Pancreas (tissue), 10 donors: Measurements from ENCODE around the gene PCDH15. TPM values are rescaled to one million over a fixed set of nuclear protein-coding genes. Genes with fewer than 3 reads are reported as not detected.

Experiments used
- ATAC-seq, 4 donors: fragments of 200-7000 bp; cut with Tn5 transposase; one replicate each; pipeline versions ENCODE4 v1.8.0 to v1.9.1; 2020; ENCODE audit warnings: mild to moderate bottlenecking in 4 of 4, moderate library complexity in 4 of 4
- DNase-seq, 6 donors: peaks; one replicate each; pipeline ENCODE4 v3.0.0-alpha.2; 2020
- FAIRE-seq: peaks from 2 replicates; lab custom pipeline; 2012; peaks lifted over from hg19 to GRCh38; lab: Jason Lieb, UNC
- H3K27ac ChIP-seq, 4 donors: fragments of 200-600 bp; sonication (generic); 1 replicate in 3 of 4; 2 replicates in 1 of 4; pipeline versions ENCODE4 v1.5.0 to v1.8.0; 2020
- H3K27me3 ChIP-seq, 4 donors: fragments of 200-600 bp; one replicate each; pipeline ENCODE4 v1.8.0; 2021
- H3K36me3 ChIP-seq, 3 donors: fragments of 200-600 bp; sonication (generic) in 1 of 3; one replicate each; pipeline versions ENCODE4 v1.5.0 to v1.8.0; 2020 to 2021
- H3K4me1 ChIP-seq, 3 donors: fragments of 200-600 bp; one replicate each; pipeline ENCODE4 v1.8.0; 2021
- H3K4me3 ChIP-seq, 4 donors: fragments of 200-600 bp; sonication (generic) in 2 of 4; one replicate each; pipeline versions ENCODE4 v1.5.0 to v1.8.0; 2020 to 2021
- H3K9me3 ChIP-seq, 4 donors: fragments of 200-600 bp; one replicate each; pipeline ENCODE4 v1.8.0; 2021
- WGBS, 2 donors: extraction: QIAGEN DNeasy Blood & Tissue Kit; methylation state at CpG; one replicate each; pipeline ENCODE4 v1.1.7; 2013; 5-methylcytosine and 5-hydroxymethylcytosine counted together
- intact Hi-C, 3 donors: fragments of 100-400 bp; cut with DNase I; formaldehyde crosslinking; loops; one replicate each; pipeline versions ENCODE4 v1.11.1 to v1.14.2; 2022
- polyA plus RNA-seq, 2 donors: library from polyadenylated mRNA; stranded (reverse); fragments of 200-250 nt; gene quantifications; one replicate each; pipeline ENCODE4 v1.2.3, GENCODE V29; 2013
- total RNA-seq, 6 donors: library from RNA; stranded (reverse); fragmentation: NEBNext Ultra II Directional in 4 of 6; extraction: Animal tissue kit (Norgen Biotek cat#: 25700) in 4 of 6; gene quantifications; one replicate each; pipeline versions ENCODE4 v1.2.1 to v1.2.4, GENCODE V29; 2021 to 2023
- TF ChIP-seq, protein P1 (sequence below), 4 donors: fragments of 200-600 bp; sonication (generic) in 3 of 4; IDR thresholded peaks; one replicate each; pipeline versions ENCODE4 v1.5.0 to v1.8.0; 2021; ENCODE audit warnings: antibody characterized with exemption in 4 of 4
- donor health status: healthy with polysubstance abuse.
- donor health status: DM: no; HTN: no; CAD: no; lungs with moderate emphysema.
- donor health status: DM: no; HTN: no; CAD: no.
- donor health status: control.
- donor health status: control.
- donor health status: Bipolar disorder and iron deficiency.
- donor health status: DM: yes; HTN: yes; CAD: no.
- donor health status: DM: no; HTN: no; CAD: no.
- donor health status: DM: no; HTN: no; CAD: no.
- donor health status: DM: yes; HTN: yes; CAD: no.

PCDH15 gene
- total and polyA plus RNA-seq, 8 donors, result 0.31 TPM; not detected in 7

DNA sequence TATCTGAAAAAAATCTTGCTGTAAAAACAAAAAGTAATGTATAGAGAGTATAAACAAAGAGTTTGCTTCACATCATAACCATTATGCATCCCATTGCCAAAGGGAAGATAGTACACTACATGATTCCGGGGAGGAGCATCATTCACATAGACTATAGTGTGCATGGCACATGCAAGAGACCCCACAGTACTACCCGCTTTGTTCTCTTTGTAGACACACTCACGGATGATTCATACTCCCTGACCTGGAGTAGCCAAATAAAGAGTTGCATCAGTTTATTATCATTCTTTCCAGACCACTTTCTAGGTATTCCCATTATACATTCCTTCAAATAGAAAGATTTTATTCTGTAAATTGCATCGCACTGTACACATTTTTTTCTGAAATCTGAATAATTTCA, 356.9 kb downstream of the PCDH15 start:
- WGBS, 2 donors, result 52 to 54% methylated on average over 4 of the region's 4 CpGs
- no peak for ATAC-seq
- H3K36me3 ChIP-seq, result no peaks in the 10 kb centered on the region
- no peak for FAIRE-seq
- H3K27ac ChIP-seq, result no peak overlapping the region
- no peaks in the 10 kb centered on the region for H3K27me3 ChIP-seq
- DNase-seq, result no peak
- TF ChIP-seq, protein P1, sequence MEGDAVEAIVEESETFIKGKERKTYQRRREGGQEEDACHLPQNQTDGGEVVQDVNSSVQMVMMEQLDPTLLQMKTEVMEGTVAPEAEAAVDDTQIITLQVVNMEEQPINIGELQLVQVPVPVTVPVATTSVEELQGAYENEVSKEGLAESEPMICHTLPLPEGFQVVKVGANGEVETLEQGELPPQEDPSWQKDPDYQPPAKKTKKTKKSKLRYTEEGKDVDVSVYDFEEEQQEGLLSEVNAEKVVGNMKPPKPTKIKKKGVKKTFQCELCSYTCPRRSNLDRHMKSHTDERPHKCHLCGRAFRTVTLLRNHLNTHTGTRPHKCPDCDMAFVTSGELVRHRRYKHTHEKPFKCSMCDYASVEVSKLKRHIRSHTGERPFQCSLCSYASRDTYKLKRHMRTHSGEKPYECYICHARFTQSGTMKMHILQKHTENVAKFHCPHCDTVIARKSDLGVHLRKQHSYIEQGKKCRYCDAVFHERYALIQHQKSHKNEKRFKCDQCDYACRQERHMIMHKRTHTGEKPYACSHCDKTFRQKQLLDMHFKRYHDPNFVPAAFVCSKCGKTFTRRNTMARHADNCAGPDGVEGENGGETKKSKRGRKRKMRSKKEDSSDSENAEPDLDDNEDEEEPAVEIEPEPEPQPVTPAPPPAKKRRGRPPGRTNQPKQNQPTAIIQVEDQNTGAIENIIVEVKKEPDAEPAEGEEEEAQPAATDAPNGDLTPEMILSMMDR (IDR thresholded peaks at IDR 0.05), result no peak
- intact Hi-C loops, result no loop called here
- no peak overlapping the region for H3K4me3 ChIP-seq
- H3K4me1 ChIP-seq, result no peaks in the 10 kb centered on the region
- no peaks in the 10 kb centered on the region for H3K9me3 ChIP-seq

DNA sequence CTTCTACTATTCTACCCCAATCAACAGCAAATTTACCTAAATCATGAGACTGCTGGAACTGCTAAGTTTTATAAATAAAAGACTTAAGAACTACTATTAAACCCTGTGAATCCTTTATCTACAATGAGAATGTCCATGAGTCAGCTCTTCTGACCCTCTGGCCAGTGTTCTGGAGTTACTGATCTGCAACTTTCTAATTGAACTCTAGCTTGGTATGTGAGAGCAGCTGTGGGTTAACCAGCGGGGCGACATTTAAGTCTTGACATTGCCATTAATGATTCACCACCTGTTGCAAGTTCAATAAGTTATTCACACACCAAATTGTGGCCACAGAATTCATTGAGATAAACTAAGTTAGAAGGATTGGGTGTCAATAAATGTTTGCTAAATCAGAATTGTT, 359.8 kb downstream of the PCDH15 start:
- Histone ChIP-seq H3K27me3 (no peaks in the 10 kb centered on the region), H3K4me3 (no peak overlapping the region), H3K9me3 (no peaks in the 10 kb centered on the region), H3K36me3 (no peaks in the 10 kb centered on the region), H3K27ac (no peak overlapping the region), H3K4me1 (no peaks in the 10 kb centered on the region)
- DNase-seq (no peak), FAIRE-seq (no peak), ATAC-seq (no peak)
- intact Hi-C loops, result no loop called here
- WGBS, 2 donors, result 46 to 51% methylated on average over 2 of the region's 2 CpGs
- TF ChIP-seq, protein P1 (IDR thresholded peaks at IDR 0.05), result no peak

DNA sequence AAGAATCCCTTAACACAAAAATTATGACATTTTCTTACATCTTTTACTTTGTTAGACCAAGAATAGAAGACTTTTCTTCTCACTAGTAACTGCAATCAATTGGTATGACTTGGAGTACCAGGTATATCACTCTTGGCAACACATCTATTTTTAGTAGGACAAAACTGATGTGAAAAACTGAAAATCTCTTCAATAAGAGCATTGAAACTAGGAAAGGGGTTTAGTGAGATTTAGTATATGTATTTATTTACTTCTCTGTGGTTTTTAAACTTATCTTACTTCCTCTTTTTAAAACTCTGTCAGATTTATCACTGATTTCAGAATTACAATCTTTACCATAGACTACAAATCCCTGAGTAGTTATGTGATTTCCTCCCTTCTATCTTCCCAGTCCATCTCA, 366.2 kb downstream of the PCDH15 start:
- no peak for DNase-seq
- no peak overlapping the region for H3K4me3 ChIP-seq
- TF ChIP-seq, protein P1 (IDR thresholded peaks at IDR 0.05), result no peak
- no peaks in the 10 kb centered on the region for H3K9me3 ChIP-seq
- no peaks in the 10 kb centered on the region for H3K27me3 ChIP-seq
- intact Hi-C loops, result no loop called here
- FAIRE-seq, result no peak
- H3K4me1 ChIP-seq, result no peaks in the 10 kb centered on the region
- no peak for ATAC-seq
- H3K27ac ChIP-seq, result no peak overlapping the region
- no peaks in the 10 kb centered on the region for H3K36me3 ChIP-seq

DNA sequence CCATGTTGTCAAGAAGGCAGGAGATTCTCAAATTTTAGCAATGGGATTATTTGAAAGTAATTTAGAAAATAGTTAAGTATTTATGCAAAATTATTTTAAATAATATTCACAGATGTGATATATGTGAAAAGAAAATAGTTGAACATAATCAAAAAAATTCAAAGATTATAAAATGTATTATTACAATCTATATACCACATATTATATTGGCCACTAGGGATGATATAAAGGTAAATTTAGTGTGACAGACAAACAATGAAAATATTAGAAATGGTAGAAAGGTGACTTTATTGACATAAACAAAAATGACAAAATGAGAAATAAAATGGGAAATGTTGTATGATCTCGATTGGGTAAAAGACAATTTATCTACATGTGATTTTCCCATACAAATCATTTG, 385.5 kb downstream of the PCDH15 start:
- Histone ChIP-seq H3K9me3 (no peaks in the 10 kb centered on the region), H3K27ac (no peak overlapping the region), H3K36me3 (no peaks in the 10 kb centered on the region), H3K4me3 (no peak overlapping the region), H3K4me1 (no peaks in the 10 kb centered on the region), H3K27me3 (no peaks in the 10 kb centered on the region)
- WGBS, 2 donors, result 86 to 88% methylated on average over 1 of the region's 1 CpG
- TF ChIP-seq, protein P1 (IDR thresholded peaks at IDR 0.05), result no peak
- intact Hi-C loops, result no loop called here
- FAIRE-seq, result peak; percentile 20
- DNase-seq, result no peak
- ATAC-seq, result no peak

DNA sequence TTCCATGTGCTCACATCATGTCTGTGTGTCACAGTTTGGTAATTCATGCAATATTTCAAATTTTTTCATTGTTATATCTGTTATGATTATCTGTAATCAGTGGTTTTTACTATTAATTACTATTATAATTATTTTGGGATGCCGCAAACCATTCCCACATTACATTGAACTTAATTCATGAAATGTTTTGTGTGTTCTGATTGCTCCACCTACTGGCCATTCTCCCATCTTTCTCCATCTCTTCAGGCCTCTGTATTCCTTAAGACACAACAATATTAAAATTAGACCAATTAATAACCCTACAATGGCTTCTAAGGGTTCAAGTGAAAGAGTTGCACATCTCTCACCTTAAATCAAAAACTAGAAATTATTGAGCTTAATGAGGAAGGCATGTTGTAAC, 398.5 kb downstream of the PCDH15 start:
- 42 to 47% methylated on average over 1 of the region's 1 CpG for WGBS, 2 donors
- Histone ChIP-seq H3K27ac (no peak overlapping the region), H3K4me3 (no peak overlapping the region), H3K4me1 (no peaks in the 10 kb centered on the region), H3K36me3 (no peaks in the 10 kb centered on the region), H3K27me3 (no peaks in the 10 kb centered on the region), H3K9me3 (no peaks in the 10 kb centered on the region)
- TF ChIP-seq, protein P1 (IDR thresholded peaks at IDR 0.05), result peak in 1 of 4 donors; percentile 8
- DNase-seq (no peak), FAIRE-seq (no peak), ATAC-seq (no peak)
- intact Hi-C loops, result no loop called here
